DND-41 (cell line): Measurements from ENCODE around the gene TMEM119.

Experiments
- EZH2 ChIP-seq: IDR thresholded peaks from 3 replicates; pipeline ENCODE4 v1.6.1; 2012; ENCODE audit warnings: borderline replicate concordance, low read depth, mild to moderate bottlenecking, moderate library complexity, low read length, inconsistent platforms; ENCODE audit not compliant: severe bottlenecking
- TF ChIP-seq, protein P1 (sequence below): IDR thresholded peaks from 2 replicates; pipeline ENCODE4 v1.5.1; 2012; ENCODE audit warnings: borderline replicate concordance, low read length, moderate library complexity, mild to moderate bottlenecking; ENCODE audit not compliant: poor library complexity, severe bottlenecking; ENCODE audit errors: extremely low read depth

DNA sequence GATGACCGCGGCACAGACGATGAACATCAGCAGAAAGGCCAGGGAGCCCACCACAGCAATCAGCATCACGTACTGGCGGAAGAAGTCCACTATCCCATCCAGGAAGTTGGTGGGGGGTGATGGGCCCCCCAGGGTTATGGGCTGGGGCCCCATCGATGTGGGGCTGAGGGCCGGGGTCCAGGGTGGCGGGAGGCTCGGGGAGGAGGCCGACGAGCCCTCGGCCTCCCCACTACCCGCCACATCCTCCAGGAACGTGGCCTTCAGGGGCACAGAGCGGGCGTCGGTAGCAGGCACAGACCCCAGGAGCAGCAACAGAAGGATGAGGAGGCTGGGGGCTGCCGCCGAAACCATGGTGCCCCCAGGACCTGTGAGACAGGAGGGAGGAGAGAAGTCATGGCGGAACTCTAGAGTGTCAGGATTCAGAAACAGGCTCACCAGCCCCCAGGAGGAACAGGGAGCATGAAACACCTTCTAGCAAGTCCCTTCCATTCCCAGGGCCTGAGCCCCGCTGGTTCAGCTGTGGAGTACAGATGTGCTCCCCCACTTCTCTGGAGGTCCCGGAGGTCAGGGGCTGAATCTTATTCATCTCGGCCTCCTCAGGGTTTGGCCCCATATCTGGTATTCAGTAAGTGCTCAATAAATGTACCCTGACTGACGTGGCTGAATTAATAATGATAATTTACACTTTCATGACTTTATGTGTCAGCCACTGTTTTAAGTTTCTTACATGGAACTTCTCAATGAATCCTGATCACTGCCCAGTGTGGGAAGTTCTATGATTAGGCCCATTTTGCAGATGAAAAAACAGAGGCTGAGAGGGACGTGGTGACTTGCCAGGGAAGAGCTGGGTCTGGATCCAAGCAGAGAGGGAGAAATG, 5.6 kb downstream of the TMEM119 start:
- TF ChIP-seq, protein P1, sequence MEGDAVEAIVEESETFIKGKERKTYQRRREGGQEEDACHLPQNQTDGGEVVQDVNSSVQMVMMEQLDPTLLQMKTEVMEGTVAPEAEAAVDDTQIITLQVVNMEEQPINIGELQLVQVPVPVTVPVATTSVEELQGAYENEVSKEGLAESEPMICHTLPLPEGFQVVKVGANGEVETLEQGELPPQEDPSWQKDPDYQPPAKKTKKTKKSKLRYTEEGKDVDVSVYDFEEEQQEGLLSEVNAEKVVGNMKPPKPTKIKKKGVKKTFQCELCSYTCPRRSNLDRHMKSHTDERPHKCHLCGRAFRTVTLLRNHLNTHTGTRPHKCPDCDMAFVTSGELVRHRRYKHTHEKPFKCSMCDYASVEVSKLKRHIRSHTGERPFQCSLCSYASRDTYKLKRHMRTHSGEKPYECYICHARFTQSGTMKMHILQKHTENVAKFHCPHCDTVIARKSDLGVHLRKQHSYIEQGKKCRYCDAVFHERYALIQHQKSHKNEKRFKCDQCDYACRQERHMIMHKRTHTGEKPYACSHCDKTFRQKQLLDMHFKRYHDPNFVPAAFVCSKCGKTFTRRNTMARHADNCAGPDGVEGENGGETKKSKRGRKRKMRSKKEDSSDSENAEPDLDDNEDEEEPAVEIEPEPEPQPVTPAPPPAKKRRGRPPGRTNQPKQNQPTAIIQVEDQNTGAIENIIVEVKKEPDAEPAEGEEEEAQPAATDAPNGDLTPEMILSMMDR: no peak
- TF ChIP-seq EZH2: no peak
